GM18499 (cell line): ENCODE results near the gene LSAMP.
"Not testable (repeated sequence)": the region's sequence is repeated elsewhere in the genome, so short reads cannot be mapped to it uniquely, and the experiment has no call there.

Source experiments
- ATAC-seq: cut with Tn5 transposase; IDR thresholded peaks from one replicate; pipeline ENCODE4 v1.9.1; 2021; ENCODE audit warnings: moderate number of reproducible peaks; ENCODE audit not compliant: insufficient read depth, unreplicated experiment

The LSAMP gene

DNA sequence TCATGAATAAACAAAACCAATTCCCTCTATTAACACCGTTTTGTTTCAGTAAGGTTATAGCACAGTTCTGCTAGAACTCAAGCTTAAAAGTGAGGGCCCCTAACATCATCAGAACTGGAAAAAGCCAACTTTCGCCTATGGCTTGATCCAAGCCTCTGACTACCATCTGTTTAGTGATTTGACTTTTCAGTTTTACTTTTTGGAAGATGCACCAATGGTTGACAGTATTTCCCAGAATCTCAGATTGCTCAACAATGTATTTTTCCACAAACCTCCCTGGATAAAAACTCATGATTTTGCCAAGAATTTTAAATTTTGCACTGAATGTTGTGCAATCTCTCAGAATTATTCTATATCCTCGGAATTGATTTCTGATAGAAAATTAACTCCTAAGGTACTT lies 190.7 kb downstream of the LSAMP start:
- ATAC-seq = no peak

DNA sequence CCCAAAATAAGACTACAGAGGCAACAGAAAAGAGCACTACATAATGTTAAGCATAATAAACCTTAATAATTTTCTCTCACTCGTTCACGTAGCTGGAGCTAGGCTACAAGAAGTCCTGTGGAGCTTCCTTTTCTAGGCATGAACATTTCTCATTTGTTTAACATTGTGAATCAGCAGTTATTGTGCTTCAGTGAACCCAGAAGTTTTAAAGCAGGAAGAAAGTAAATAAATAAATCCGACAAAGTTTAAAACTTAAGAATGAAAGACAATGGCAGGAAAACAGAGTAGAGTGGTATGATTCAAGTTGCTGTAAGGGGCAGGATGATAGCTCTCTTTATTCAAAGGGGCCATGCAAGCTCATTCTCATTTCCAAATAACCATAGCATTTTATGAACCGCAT lies 191.8 kb downstream of the LSAMP start:
- ATAC-seq = no peak

DNA sequence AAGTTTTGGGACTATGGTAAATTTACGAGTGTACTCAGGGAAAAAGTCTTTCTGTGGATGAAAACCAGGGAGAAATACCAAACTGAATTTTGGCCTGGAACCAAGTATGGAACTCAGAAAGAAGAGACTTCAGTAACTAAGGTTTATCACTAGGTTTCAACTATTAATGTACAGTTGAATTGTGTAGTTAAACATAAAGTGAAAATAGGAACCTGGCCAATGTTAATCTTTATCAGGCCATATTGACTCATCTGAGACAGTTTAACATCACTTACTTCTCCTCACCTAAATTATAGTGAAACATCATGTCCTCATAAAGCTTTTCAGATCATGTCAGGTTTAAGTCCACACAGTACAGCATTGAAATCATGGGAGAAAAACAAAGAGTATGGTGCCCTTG lies 197.7 kb downstream of the LSAMP start:
- no peak for ATAC-seq

DNA sequence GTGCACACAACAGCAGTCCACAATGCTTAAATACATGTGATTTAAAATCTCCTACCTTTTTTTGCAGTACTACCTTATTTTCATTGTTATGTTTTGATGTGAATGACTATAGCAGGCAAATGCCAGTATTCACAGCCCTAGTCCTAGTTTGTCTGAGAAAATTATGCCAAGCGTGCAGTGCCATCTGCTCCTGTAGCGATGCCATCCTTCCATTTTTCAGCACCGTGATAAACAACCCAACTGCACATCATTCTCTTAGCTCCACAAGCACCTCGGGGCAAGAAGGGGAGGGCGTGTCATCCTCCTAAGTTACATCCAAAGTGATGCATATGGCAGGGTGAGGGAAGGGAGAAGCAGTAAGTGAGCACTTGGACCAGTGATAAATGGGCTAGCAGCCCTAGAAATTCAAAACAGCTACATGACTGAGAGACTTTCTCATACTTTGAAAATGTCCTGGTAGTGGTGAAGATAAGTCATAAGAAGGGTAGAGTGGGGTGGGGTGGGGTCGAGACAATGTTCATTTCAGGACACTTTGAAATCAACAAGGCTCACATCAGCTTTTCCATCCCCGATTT lies 198.8 kb downstream of the LSAMP start:
- ATAC-seq = no peak

DNA sequence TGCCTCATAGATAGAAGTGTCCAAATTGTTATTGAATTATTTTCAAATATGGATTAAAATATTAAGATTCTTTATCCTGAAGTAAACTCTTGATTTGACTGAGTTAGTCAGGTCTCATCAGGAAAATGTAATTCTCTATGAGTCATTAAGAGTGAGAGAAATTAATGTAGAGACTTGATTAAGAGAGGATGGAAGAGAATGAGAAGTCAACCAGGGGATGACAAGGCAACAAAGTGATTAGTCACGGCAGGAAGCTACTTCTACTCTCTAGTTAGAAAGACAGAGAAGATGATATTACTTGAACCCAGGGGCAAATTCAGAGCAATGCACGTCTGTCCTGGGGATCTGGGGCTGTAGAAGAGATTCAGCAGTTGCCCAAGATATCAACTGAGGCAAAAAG lies 202.5 kb downstream of the LSAMP start:
- no peak for ATAC-seq

DNA sequence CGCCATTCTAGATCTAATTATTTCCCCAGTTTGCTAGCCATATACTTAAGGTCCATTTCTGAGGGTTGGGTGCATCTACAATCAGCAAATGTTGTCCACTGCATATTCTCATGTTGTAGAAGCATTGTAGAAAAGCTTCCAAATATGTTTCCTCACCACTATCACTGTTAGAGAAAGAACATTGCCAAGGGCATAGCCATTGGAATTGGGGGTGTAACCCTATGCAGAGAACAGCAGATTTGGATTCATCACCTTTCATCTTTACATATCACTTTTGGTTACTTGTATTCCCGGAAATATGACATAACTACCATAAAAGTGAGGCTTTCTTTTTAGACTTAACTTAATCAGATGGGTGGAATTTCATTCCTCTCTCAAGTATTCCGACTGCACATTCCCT lies 203.6 kb downstream of the LSAMP start:
- ATAC-seq = no peak

DNA sequence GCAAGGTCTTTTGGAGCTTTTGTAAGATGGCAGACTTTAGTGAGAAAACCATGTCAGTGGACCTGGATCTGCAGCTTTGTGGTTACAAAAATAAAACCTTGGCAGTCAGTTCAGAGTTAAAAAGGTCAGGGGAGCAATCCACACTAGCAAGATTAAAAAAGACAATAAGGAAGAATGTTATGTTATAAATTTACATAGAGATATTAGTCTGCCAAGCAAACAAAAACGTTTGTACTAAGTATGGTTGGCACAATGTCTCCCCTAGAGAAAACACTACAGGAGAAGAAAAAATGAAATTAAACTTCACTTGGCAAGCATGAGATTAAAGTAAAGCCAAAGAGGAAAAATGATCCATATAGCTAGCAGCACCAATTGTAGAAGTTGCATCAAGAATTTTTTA lies 205.0 kb downstream of the LSAMP start:
- ATAC-seq = no peak

DNA sequence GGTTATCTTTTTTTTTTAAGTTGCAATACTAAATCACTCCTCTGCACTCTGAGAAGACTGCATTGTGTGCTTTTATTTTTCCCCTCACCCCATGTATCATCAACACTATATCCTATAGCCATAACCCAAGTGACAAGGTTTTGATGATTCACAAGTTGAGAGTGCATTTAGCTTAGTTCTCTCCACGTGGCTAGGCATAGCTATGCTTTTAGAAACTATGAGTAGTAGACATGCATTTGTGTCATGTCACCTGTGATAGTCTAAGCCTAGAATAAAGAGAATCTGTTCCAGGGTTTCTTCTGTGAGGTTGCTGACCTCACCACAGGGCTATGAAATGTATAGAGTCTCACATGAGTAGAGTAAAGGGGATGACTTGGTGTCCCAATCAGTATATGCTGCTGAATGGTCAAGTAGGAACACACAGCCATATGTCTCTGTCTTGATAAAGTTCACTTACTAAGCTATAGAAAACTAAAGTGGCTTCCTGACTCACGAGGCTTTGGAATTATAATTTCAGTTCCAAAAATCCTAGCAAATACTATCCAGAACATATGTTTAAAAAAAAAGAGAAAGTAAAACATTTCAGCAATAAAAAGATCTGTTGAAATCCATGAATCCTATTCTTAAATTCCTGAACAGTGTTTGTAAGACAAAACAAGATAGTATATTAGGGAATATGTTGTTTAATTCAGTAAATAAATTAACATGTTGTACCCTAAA lies 206.3 kb downstream of the LSAMP start:
- no peak for ATAC-seq

DNA sequence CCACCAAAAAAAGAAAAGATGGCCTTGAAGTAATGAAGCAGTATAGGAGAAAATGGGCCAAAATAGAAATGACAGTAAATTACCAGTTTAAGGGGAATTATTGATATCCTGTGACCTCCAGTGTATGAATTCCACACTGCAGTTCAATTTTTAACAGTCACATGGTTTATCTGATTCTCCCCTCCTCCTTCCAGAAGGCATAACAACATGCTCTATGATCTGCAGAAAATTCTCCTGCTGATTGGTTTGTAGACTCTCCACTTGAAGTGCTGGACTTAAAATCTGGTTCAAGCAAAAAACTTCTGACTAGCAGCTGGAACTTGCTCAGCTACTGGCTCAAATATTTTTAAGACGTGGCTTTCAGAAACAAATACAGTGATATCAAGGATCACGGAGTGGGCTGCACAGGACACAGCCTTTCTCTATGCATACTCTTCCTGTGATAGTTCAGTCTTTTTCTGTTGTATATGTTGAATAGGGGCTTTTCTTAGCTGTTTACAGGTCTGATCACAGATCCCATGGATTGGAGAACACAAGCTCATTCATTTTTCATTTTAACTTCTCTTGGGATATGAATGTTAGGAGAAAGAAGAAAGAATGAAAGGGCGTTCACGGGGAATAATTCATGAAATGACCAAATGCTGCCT lies 211.5 kb downstream of the LSAMP start:
- no peak for ATAC-seq

DNA sequence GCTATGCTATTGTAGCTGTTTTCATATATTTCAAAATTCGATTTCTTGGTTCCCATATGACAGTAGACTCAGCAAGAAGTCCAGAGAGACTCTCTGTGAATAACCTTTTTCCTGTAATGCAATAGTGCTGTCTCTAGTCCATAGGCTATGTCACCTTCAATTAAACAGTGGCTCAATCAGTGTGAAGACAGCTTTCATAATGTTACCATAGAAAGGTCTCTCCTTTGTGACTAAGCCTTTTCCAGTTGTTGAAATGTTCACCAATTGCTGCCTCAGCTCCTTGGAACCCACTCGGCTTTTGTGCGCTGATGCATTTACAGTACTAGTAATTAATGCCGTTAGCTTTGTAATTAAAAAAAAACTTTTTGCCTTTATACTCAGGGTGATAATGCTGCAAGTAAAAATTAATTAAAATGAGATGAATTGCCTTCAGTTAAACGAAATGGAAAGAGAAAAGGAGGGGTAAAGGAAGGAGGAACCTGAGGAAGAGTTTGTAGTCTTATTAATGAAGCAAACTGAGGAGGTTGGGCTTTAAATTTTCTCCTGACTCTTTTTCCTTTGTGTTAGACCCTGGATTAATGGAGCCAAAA lies 214.8 kb downstream of the LSAMP start:
- ATAC-seq = no peak

DNA sequence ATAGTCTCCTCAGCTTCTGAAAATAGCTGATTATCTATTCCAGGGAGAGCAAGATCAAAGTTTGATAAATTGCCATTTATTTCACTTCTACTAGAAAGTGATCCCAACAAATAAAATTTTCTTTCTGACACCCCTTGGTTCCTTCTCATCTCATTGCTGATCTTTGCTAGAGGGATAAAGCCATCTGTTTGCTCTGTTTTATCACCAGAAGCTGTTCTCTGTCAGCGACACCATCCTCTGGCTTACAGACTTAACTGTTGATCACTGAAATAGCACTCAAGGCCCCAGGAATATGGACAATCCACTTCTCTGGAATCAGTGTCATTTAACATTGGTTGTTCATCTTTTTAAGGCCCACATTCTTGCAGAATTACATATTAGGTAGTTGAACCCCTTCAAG lies 219.0 kb downstream of the LSAMP start:
- no peak for ATAC-seq

DNA sequence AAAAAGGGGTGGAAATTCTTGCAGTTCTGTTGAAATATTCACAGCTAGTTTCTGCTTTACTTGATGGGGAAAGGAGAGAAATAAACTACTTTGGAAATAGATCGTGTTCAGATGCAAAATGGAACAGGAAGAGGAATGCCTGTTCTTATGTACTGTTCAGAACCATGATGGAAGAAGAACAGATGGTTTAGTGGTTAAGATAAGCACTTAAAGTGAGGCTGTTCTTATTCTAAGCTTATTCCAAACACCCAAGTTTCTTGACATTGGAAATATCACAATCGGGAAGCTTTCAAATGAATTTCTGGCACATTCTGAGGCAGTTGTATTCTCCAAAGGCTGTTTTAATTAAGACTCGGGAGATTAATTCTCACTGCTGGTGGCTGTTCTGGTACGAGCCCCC lies 228.5 kb downstream of the LSAMP start:
- no peak for ATAC-seq

DNA sequence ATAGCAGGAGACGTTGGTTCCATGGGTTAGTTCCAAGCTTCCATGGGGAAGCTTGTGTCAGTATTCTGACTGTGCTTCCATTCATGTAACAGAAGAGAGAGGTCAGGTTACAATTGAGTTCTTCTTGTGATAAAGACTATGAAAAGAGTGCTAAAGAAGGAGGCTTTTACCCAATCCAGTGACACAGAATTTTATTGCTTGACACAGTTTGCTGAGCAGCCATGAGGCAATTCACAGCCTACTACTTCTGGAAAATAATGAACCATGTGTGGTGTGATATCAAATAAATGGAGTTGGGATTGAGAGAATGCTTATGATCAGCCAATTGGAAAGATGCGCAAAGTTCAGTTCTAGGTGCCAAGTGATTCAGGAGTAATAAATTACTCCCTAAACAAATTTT lies 233.4 kb downstream of the LSAMP start:
- no peak for ATAC-seq

DNA sequence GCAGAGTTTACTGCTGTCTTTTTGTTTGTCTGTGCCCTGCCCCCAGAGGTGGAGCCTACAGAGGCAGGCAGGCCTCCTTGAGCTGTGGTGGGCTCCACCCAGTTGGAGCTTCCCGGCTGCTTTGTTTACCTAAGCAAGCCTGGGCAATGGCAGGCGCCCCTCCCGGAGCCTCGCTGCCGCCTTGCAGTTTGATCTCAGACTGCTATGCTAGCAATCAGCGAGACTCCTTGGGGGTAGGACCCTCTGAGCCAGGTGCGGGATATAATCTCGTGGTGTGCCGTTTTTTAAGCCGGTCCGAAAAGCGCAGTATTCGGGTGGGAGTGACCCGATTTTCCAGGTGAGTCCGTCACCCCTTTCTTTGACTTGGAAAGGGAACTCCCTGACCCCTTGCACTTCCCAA lies 236.5 kb downstream of the LSAMP start:
- ATAC-seq = not testable (repeated sequence)

DNA sequence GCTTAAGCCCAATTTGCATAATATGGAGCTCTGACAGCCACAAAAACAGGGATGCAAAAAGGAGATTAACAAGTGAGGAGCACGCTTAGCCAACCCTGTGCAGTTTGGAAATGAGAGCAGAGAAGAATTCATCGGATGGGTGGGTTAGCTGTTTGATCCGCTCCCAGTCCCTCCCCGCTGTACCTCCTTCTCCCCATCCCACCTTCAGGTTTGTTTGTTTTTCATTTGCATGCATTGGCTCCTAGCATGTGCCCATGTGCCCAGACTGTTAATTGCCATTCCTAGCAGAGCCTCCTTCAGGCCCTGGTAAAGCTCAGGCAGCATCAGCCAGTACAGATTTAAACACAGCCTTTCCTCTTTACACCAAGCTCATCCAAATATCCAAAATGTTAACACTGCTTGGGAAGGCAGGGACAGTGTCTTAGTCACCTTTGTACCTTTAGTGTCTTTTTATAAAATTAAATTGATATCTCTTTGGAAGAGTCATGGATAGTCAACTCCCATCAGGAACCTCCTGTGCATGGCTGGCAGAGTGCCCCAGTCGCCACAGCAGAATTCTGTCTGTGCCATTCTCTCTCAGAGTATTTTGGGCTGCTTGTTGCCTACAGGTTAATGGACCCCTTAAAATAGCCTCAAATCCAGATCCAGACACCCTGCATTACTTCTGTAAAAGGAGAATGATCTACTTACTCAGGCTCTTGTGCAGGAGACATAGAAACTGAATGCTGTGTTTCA lies 244.2 kb downstream of the LSAMP start:
- ATAC-seq = no peak

DNA sequence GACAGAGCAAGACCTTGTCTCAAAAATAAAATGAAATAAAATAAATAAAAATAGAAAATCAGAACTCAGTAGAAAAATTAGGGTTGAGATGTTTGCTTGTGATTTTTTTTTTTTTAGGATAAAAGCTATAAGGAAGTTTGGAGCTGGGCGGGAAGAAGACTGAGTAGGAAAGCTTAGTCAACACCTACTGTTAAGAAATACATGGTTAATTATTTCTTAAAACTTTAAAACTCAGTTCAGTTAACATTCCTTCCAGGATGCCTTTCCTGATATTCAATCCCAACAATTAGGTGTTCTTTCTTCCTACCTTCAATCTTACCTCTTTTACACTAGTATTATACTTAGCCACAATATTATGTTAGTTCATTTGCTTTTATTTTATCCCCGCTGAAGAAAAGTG lies 246.2 kb downstream of the LSAMP start:
- no peak for ATAC-seq

DNA sequence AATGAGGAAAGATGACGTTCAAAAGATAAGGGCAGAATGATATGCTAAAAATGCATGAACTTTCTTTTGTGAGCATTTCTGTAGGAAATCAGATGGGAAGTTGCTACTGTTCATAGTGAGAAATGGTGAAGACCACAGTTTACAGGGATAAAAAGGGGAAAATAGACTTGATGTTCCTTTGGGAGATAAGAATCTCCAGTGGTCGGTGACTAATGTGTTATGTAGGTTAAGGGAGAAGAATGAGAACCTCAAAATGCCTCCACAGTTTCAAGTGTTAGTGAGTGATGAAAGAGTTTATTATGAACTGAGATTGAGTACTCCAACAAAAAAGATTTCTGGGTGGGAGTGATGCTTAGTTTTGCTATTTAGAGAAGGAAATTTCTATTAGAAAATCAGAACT lies 247.2 kb downstream of the LSAMP start:
- no peak for ATAC-seq

DNA sequence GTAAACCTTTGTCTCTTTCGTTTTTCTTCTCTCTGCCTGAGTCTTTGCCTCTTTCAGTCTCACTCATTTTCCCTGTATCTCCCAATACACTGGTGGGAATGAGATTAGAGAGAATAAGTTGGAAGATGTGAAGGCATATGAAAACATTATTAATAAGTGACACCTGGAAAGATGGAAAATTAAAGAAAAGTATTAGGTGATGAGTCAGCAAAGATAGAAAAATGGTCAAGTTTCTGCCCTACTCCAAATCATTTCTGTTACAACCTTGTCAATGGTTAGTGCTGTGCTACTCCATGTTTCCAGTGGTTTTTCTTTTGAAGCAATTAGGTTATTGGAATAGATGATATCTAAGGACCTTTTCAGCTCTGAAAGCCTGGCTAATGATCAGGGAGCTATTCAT lies 252.8 kb downstream of the LSAMP start:
- no peak for ATAC-seq

DNA sequence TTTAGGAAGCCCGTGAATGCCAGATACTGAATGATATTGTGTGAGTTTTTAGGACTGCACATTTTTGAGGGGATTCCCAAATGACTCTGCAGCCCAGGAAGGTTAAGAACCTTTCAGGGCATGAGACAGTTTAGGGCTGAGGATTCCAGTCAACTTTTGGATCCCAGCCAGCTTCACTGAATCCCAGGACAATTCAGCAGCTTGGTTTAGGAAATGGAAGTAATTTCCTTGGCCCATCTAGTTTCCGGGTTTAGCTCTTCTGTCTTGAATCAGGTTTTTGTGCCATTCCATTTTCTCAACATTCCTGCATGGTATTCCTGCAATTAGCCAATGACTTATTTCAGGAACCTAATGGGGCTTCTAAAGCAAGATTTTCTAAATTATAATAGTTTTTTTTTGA lies 253.9 kb downstream of the LSAMP start:
- ATAC-seq = no peak

DNA sequence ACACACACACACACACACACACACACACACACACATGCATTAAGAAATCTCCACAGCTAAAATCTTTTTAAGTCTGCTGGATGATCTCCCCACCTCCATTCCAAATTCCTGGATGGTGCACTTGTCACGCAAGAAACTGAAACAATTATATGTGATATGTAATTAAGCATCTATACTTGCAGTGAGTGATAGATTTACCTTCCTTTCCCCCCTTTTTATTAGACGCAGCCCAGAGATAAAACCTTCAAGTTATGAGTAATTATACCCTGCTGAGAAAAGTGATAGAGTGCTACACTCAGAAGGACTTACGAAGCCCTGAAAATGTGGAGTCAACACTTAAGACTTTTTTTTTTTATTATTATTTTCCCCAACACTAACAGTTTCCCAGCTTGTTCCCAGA lies 255.2 kb downstream of the LSAMP start:
- ATAC-seq = no peak

DNA sequence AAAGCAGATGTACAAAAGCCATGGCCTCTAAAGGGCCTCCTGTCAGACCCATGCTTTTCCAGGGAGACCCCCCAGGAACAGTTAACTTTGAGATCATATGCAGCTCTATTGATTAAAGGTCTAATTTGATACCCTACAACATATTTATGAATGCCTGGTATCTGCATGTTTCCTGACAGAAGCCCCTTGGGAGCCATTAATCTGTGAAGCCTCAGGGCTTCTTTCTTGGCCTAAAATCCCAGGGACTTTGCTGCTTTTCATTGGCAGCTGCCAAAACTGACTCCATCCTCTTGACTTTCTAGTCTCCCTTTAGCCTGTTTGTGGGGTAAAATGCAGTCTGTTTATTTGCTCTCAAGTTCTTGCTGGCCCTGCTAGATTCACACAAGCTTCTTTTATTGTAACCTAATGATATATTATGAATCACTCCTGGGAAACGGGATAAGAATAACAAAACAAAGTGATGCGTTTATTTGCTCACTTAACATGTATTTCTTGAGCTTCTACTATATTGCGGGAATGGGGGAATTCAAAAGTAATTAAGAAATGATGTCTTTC lies 257.0 kb downstream of the LSAMP start:
- no peak for ATAC-seq
